AG10803 (cell line): Measurements from ENCODE around the gene TOM1L2.

ENCODE experiments used
- DNase-seq: peaks from one replicate; pipeline ENCODE4 v3.0.0; 2010; ENCODE audit warnings: low read depth
- H3K4me3 ChIP-seq: 2 replicates; pipeline ENCODE4 v1.5.1; 2011; ENCODE audit warnings: mild to moderate bottlenecking, low read length, control low read depth
- TF ChIP-seq, protein P1 (sequence below): conservative IDR thresholded peaks from 2 replicates; pipeline ENCODE4 v1.5.1; 2011; ENCODE audit warnings: mild to moderate bottlenecking, low read length, control low read depth, inconsistent platforms

The TOM1L2 gene

DNA sequence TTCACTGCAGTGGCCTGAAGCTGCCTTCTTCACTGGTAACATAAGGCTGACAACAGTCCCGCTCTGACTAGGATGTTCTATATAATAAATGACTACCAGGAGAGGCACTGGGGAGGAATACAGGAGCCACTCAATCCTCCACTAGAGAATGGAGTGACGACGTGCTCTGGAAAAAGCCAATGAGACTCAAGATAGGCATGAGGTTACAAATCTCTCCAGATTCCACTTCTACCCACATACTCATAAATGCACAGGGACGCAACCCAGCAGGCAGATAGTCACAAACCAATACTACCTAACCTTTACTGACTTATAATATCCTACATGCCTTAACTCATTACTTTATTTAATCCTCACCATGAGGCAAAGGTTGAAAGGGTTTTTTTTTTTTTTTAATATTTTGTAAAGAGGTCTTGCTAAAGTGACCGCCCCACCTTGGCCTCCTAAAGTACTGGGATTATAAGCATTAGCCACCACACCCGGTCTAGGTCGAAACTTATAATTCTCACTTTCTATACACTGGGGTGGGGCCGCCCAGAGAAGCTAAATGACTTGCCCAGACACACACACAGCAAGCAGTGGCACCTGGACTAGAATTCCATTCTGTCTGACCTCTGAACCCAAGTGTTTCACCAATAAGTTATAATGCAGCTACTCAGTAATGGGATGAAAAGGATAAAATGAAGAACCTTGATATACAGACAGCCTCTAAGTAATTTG lies 33.7 kb downstream of the TOM1L2 start:
- no peak overlapping the region for H3K4me3 ChIP-seq
- no peak for DNase-seq
- TF ChIP-seq, protein P1, sequence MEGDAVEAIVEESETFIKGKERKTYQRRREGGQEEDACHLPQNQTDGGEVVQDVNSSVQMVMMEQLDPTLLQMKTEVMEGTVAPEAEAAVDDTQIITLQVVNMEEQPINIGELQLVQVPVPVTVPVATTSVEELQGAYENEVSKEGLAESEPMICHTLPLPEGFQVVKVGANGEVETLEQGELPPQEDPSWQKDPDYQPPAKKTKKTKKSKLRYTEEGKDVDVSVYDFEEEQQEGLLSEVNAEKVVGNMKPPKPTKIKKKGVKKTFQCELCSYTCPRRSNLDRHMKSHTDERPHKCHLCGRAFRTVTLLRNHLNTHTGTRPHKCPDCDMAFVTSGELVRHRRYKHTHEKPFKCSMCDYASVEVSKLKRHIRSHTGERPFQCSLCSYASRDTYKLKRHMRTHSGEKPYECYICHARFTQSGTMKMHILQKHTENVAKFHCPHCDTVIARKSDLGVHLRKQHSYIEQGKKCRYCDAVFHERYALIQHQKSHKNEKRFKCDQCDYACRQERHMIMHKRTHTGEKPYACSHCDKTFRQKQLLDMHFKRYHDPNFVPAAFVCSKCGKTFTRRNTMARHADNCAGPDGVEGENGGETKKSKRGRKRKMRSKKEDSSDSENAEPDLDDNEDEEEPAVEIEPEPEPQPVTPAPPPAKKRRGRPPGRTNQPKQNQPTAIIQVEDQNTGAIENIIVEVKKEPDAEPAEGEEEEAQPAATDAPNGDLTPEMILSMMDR = no peak

DNA sequence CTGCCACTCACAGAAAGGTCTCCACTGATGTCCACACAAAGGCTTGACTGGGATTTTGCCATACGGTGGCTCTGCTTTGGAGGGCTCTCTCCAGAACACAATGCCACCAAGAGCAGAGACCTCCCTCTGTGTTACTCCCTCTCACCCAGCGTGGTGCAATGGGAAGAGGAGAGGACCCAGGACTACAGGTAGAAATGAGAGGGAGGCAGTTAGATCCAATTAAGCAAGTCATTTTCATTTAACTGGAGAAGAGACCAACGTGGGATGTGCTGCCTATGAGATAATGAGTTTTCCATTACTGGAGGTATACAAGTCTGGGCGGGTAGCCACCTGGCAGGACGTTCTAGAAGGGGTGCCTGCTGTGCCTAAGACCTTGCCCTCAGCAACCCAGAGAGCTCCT lies 34.2 kb downstream of the TOM1L2 start:
- no peak overlapping the region for H3K4me3 ChIP-seq
- no peak for DNase-seq
- TF ChIP-seq, protein P1 = no peak

DNA sequence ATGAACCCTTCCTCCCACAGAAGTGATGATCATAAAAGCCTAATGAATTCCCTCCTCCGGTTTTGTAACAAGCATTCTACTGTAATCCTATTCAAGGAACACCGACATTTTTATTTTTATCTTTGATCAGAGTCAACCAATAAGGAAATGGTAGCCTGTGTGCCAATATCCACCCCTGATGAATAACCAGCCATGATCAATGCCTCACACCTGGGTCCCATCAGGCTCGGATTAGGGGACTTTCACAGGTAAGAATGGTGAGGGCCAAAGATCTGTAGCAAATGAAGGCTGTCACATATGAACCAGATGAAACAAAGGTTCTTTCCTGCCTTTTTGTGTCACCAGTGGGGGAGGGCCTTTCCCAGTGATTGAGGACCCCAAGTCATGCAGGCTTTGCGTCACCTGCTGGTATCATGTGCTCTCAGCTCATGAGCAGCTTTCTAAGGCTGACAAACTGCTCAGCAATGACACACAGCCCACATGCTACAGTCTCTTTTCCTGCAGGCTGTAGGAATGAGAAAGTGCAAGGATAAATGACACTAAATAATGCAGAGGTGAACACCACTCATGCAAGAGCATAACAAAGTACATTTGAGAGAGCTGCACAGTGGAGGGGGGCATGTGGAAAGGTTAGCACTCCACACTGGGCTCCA lies 34.9 kb downstream of the TOM1L2 start:
- H3K4me3 ChIP-seq = no peak overlapping the region
- TF ChIP-seq, protein P1 = no peak
- no peak for DNase-seq

DNA sequence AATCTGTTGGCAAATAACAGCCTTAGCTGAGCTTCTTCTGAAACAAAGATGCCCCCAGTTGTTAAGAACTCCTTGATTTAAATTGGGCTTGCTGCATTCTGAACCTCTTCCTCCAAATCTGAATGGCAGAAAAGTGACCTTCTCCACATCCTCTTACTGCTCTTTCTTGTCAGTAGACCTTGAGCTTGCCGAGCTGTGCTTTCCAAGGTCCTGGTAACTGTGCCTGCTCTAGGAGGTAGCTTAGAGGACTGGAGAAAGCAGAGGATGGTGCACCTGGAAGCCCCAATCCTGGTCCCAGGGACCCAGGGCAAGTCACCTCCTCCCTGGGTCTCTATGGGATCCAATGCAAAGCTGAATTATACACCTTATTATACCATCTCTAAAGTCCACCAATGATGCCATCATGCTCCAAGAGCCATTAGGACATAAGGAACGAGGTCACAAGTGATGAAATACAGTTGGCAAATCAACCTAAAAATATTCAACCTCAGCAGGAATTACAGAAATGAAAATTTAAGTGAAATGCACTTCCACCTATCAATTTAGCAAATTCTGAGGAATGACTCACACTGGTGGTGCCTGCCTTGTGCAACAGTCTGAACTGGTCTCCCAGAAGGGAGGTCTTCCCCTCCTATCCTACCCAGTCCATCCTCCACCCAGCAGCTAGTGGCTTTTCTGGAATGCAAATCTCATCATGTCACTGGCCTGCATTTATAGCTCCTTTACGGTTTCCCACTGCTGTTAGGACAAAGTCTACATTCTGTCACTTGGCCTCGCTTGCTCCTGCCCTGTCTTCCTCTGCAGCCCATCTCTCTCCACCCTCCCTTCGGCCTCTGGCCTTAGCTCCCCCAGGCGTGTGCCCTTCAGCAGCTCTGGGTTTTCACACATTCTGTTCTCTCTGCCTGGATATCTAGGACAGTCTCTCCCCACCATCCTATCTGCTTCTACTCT lies 36.6 kb downstream of the TOM1L2 start:
- TF ChIP-seq, protein P1 = no peak
- no peak overlapping the region for H3K4me3 ChIP-seq
- peak; percentile 96 for DNase-seq

DNA sequence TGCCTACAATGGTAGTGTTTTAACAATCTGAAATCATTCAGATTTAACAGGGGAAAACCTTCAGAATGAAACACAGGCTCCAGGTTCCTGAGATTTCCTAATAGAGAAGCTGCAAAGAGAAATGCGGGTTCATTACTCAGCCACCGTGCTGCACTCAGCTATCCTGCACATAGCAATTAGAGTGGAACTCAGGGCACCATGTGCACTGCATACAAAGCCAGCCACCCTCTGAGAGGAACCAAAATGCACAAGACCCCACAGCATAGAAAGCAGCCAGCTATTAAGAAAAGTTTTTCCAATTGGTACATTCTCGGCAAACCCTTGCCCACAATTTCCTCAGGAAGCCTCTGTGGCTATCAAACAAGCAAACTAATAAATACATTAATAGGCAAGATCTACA lies 37.4 kb downstream of the TOM1L2 start:
- TF ChIP-seq, protein P1 = no peak
- no peak overlapping the region for H3K4me3 ChIP-seq
- no peak for DNase-seq

DNA sequence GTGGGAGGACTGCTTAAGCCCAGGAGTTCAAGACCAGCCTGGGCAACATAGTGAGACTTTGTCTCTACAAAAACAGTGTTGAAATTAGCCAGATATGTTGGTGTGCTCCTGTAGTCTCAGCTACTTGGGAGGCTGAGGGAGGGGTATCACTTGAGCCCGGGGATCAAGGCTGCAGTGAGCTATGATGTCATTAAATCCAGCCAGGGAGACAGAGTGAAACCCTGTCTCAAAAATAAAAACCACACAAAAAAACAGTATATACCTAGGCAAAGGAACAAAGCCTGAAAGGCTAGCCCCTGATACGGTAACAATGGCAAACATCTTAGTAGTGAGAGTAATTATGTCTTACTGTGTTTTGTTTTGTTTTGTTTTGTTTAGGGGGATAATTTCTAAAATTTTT lies 38.0 kb downstream of the TOM1L2 start:
- TF ChIP-seq, protein P1 = no peak
- DNase-seq = no peak
- no peak overlapping the region for H3K4me3 ChIP-seq
